Vagina (tissue), 2 donors: ENCODE data around the gene ARSG.

ENCODE experiments used
- CTCF ChIP-seq, 3 experiments: fragments of 450-650 bp in 2 of 3; fragments of 200-600 bp in 1 of 3; sonication (generic) in 1 of 3; IDR thresholded peaks; one replicate each; pipeline ENCODE4 v1.5.1; 2017 to 2019; ENCODE audit warnings: antibody characterized with exemption in 3 of 3, mild to moderate bottlenecking in 2 of 3, moderate library complexity in 2 of 3
- POLR2A ChIP-seq, 2 donors: fragments of 450-650 bp; IDR thresholded peaks; one replicate each; pipeline ENCODE4 v1.6.1; 2017; ENCODE audit warnings: antibody characterized with exemption in 2 of 2, mild to moderate bottlenecking in 2 of 2, moderate library complexity in 2 of 2
- POLR2AphosphoS5 ChIP-seq, 2 donors: sonication (generic); formaldehyde crosslinking; IDR thresholded peaks; one replicate each; pipeline ENCODE4 v1.9.0; 2017; ENCODE audit warnings: antibody characterized with exemption in 2 of 2, mild to moderate bottlenecking in 2 of 2, low read depth in 1 of 2; ENCODE audit not compliant: insufficient read depth in 1 of 2

GRCh38 chr17:68396226-68397107, 105.2 kb downstream of the ARSG start:
- TF ChIP-seq CTCF (IDR thresholded peaks at IDR 0.05) (no peak), POLR2AphosphoS5 (IDR thresholded peaks at IDR 0.05; ENCODE audit: insufficient read depth in 1 of 2, low read depth in 1 of 2) (no peak), POLR2A (IDR thresholded peaks at IDR 0.05) (no peak)
